WERI-Rb-1 (cell line): ENCODE results near the gene GBP1.

Experiments used
- DNase-seq: peaks from one replicate; pipeline ENCODE4 v3.0.0-alpha.2; 2020
- H3K27ac ChIP-seq: fragments of 250-450 bp; sonication (Bioruptor Pico); 2 replicates; pipeline ENCODE4 v1.5.1; 2020; ENCODE audit warnings: mild to moderate bottlenecking, moderate library complexity
- H3K27me3 ChIP-seq: fragments of 250-450 bp; sonication (Bioruptor Pico); 2 replicates; pipeline ENCODE4 v1.5.1; 2021; ENCODE audit warnings: mild to moderate bottlenecking, low read depth, moderate library complexity; ENCODE audit not compliant: insufficient read depth, severe bottlenecking
- H3K36me3 ChIP-seq: fragments of 250-450 bp; sonication (Bioruptor Pico); 2 replicates; pipeline ENCODE4 v1.5.1; 2020; ENCODE audit warnings: mild to moderate bottlenecking, moderate library complexity
- H3K4me3 ChIP-seq: 2 replicates; pipeline ENCODE4 v1.5.1; 2011; ENCODE audit warnings: low read depth, mild to moderate bottlenecking, control low read depth, low read length
- H3K9me3 ChIP-seq: fragments of 250-450 bp; sonication (Bioruptor Pico); 2 replicates; pipeline ENCODE4 v1.5.1; 2021; ENCODE audit warnings: mild to moderate bottlenecking, moderate library complexity; ENCODE audit not compliant: severe bottlenecking
- TF ChIP-seq, protein P1 (sequence below): IDR thresholded peaks from 2 replicates; pipeline ENCODE4 v1.5.1; 2011; ENCODE audit warnings: low read depth, mild to moderate bottlenecking, control low read depth, inconsistent platforms, low read length

The GBP1 gene

DNA sequence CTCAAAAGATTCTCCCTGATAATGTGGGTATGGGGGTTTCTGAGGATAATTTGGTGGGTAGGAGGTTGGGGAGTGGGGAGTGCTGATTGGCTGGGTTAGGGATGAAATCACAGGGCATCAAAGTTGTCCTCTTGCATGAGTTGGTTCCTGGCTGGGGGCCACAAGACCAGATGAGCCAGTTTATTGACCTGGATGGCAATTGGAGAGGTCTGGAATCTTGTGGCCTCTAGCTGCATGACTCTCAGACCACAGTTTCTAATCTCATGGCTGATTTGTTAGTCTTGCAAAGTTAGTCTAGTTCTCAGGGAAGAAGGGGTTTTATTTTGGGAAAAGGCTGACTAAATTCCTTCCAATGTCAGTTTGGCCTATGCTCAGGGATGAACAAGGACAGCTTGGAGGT is 3.3 kb upstream of the GBP1 start:
- DNase-seq, result no peak

DNA sequence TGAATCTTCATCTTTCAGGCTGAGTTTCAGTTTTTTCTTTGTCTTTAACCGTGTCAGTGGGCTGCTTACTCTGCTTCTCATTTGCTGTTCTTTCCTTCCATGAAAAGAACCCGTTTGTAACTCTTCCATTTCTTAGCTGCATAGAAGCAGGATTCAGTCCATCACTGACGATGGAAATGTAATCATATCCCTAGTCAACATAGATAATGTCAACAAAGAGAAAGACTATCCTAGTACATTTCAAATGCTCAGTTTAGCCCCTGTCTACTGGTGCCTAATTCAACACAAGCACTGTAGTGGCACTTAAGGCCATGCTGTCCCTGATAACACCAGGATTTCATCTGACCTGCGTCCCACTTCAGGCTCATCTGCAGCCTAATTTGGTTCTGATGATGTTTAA is 376 bp downstream of the GBP1 start:
- H3K36me3 ChIP-seq, result no peaks in the 10 kb centered on the region
- no peak for DNase-seq
- TF ChIP-seq, protein P1, sequence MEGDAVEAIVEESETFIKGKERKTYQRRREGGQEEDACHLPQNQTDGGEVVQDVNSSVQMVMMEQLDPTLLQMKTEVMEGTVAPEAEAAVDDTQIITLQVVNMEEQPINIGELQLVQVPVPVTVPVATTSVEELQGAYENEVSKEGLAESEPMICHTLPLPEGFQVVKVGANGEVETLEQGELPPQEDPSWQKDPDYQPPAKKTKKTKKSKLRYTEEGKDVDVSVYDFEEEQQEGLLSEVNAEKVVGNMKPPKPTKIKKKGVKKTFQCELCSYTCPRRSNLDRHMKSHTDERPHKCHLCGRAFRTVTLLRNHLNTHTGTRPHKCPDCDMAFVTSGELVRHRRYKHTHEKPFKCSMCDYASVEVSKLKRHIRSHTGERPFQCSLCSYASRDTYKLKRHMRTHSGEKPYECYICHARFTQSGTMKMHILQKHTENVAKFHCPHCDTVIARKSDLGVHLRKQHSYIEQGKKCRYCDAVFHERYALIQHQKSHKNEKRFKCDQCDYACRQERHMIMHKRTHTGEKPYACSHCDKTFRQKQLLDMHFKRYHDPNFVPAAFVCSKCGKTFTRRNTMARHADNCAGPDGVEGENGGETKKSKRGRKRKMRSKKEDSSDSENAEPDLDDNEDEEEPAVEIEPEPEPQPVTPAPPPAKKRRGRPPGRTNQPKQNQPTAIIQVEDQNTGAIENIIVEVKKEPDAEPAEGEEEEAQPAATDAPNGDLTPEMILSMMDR, result no peak
- H3K27ac ChIP-seq, result no peak overlapping the region
- no peaks in the 10 kb centered on the region for H3K9me3 ChIP-seq
- H3K4me3 ChIP-seq, result no peak overlapping the region
- H3K27me3 ChIP-seq, result peaks cover 7% of the 10 kb centered on the region

More for the DNA sequence above, 3.3 kb upstream of the GBP1 start:
- no peaks in the 10 kb centered on the region for H3K36me3 ChIP-seq
- TF ChIP-seq, protein P1, result no peak
- H3K27me3 ChIP-seq, result peaks cover 7% of the 10 kb centered on the region
- H3K9me3 ChIP-seq, result no peaks in the 10 kb centered on the region
- H3K4me3 ChIP-seq, result no peak overlapping the region
- H3K27ac ChIP-seq, result no peak overlapping the region

DNA sequence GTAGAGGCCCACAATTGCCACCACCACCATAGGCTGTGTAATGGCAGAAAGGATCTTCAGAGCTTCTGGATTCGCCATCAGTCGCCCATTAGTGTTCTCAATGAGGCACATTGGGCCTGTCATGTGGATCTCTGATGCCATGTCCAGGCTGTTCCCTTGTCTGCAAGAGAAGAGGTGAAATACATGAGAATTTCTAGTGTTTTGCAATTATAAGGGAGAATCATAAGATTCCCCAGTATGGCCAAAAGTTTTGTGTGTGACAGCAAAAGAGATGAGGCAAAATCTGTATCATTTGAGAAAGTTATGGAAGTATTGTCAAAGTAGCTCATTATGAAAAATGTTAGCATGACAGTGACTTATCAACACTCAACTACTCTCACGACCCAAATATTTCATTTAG is 1.9 kb downstream of the GBP1 start:
- TF ChIP-seq, protein P1, result no peak
- Histone ChIP-seq H3K27me3 (peaks cover 6% of the 10 kb centered on the region), H3K27ac (no peak overlapping the region), H3K9me3 (no peaks in the 10 kb centered on the region), H3K36me3 (no peaks in the 10 kb centered on the region), H3K4me3 (no peak overlapping the region)
- no peak for DNase-seq

DNA sequence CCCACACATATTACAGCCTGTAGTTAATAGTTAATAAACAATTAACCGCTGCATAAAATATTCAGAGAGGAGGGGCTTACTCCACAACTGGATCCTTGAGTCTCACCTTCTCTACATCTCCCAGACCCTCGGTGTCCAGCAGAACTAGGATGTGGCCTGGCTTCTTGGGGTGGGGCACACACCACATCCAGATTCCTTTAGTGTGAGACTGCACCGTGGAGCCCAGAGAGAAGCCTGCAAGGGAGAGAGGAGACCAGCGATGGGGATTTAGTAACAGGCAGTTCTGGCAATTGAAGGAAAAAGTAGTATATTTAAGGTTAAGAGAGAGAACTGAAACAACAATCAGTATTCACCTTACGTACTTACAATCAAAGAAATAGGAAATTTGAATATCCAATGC is 4.9 kb downstream of the GBP1 start:
- Histone ChIP-seq H3K27ac (no peak overlapping the region), H3K36me3 (no peaks in the 10 kb centered on the region), H3K9me3 (no peaks in the 10 kb centered on the region), H3K4me3 (no peak overlapping the region), H3K27me3 (peaks cover 2% of the 10 kb centered on the region)
- DNase-seq, result no peak
- TF ChIP-seq, protein P1, result no peak

DNA sequence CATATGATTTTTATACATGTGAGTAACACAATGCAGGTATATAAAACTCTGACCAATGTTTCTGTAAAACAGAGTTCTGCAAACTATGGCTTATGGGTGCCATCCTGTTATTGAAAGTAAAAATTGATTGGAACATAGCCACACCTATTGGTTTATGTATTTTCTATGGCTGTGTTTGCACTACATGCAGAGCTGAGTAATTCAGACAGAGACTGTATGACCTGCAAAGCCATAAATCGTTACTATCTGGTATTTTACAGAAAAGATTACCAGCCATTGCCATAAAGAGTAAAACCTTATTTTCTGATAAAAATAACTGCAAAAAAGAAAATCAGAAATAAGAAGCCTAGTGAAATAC is 13.1 kb downstream of the GBP1 start:
- Histone ChIP-seq H3K27ac (no peak overlapping the region), H3K27me3 (no peaks in the 10 kb centered on the region), H3K36me3 (no peaks in the 10 kb centered on the region), H3K9me3 (no peaks in the 10 kb centered on the region), H3K4me3 (no peak overlapping the region)
- no peak for DNase-seq
- TF ChIP-seq, protein P1, result no peak

DNA sequence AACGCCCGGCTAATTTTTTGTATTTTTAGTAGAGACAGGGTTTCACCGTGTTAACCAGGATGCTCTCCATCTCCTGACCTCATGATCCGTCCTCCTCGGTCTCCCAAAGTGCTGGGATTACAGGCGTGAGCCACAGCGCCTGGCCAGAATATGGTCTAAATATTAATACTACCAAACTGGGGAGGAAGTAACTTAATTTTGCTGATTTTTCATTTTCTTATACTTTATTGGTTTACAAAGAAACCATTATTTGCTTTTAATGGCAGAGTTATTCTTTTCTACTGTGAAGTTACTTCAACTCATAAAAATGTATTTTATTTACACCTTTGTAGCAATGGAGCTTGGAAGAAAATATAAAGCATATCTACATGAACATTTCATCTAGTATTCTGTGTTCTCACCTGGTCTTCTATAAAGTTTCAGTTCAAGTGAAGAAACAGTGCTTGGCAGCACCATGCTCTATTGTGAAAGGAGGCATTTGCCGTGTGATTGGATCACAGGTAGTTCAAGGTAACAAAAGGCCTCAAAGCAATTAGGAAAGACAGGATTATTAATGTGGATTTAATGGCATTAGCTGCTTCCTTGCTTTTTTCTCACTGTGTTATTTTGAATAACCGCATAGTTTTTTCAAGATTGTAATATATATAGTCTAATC is 13.6 kb downstream of the GBP1 start:
- peaks cover under 1% of the 10 kb centered on the region for H3K27me3 ChIP-seq
- H3K27ac ChIP-seq, result no peak overlapping the region
- H3K4me3 ChIP-seq, result no peak overlapping the region
- H3K9me3 ChIP-seq, result no peaks in the 10 kb centered on the region
- TF ChIP-seq, protein P1, result no peak
- no peak for DNase-seq
- no peaks in the 10 kb centered on the region for H3K36me3 ChIP-seq
